ENCODE measurements around the gene NOTCH3. TPM values are rescaled to one million over a fixed set of nuclear protein-coding genes. Genes with fewer than 3 reads are reported as not detected.
A peak's percentile ranks its signal among the peaks of the same experiment; 100 is the strongest.

The NOTCH3 gene
- total and polyA plus RNA-seq, 2 of the 8 experiments (the other 6 are each of a cell fraction or from before 2014, with no cell fraction given): 37.5 to 107 TPM

GRCh38 chr19:15154002-15154612 is 46.7 kb downstream of the NOTCH3 start:
- H2BK15ac ChIP-seq (ENCODE audit: low read length): no peak overlapping the region
- H3K79me2 ChIP-seq (ENCODE audit: control insufficient read depth in 1 of 2, insufficient read depth in 2 of 2, low read length in 2 of 2): no peaks in the 10 kb centered on the region
- ChIA-PET POLR2A (ENCODE audit: partially characterized antibody) (interaction anchor here (0.6 to 5.0 kb wide), 6 partner anchors 12 to 377 kb away, joined by 3 to 19 read pairs (median 4); a partner anchor contains a TSS), CTCF (ENCODE audit: partially characterized antibody) (interaction anchor here (0.6 to 7.6 kb wide), 59 partner anchors 9 to 1575 kb away, joined by 3 to 120 read pairs (median 4); partner anchors contain the start of genes ADGRE2, AKAP8L, CASP14 and EPHX3)
- no peak overlapping the region for H3K9ac ChIP-seq (replicated peaks in 1 of 4; ENCODE audit: extremely low read depth in 1 of 4, low read depth in 3 of 4, low read length in 3 of 4)
- DNase-seq (ENCODE audit: low read depth in 1 of 2, low spot score in 2 of 2) (peak in 1 of 2 experiments; percentile 84), FAIRE-seq (peak; percentile 92)
- no peak overlapping the region for H3K23ac ChIP-seq (ENCODE audit: insufficient read length)
- no peaks in the 10 kb centered on the region; a peak in 1 of 7 replicates for H3K4me1 ChIP-seq (replicated peaks in 1 of 4; ENCODE audit: control insufficient read depth in 3 of 4, insufficient read depth in 4 of 4, low read length in 3 of 4)
- no peak overlapping the region for H2BK20ac ChIP-seq (ENCODE audit: low read length)
- H3K23me2 ChIP-seq (ENCODE audit: low read depth, low read length): no peaks in the 10 kb centered on the region; the same call in 1 of the 2 replicates
- peaks cover 0 to 6% (median 0%) of the 10 kb centered on the region in 4 experiments; a peak in 3 of 8 replicates for H3K36me3 ChIP-seq (ENCODE audit: control insufficient read depth in 2 of 4, insufficient read depth in 4 of 4, low read length in 3 of 4)
- WGBS, 2 experiments (ENCODE audit: extremely low coverage in 1 of 2, insufficient coverage in 1 of 2, insufficient read length in 1 of 2, insufficient replicate concordance in 2 of 2, low coverage in 1 of 2, low lambda C conversion rate in 2 of 2, missing lambda C conversion rate in 1 of 2): 82% methylated on average over 3 of the region's 3 CpGs; no CpG with 5 or more reads in 1 of the 2 experiments
- no peak overlapping the region for H3K14ac ChIP-seq (ENCODE audit: insufficient read length)
- no peak overlapping the region for H2BK5ac ChIP-seq (ENCODE audit: low read depth, low read length)
- H2AFZ ChIP-seq (ENCODE audit: low read length): no peak overlapping the region
- H3K27ac ChIP-seq (ENCODE audit: low read depth, low read length): no peak overlapping the region
- no peak overlapping the region for H3K4ac ChIP-seq (replicated peaks; ENCODE audit: insufficient read length, low read depth, low read length)
- H3K18ac ChIP-seq (ENCODE audit: extremely low read depth, low read length): no peak overlapping the region
- no peak overlapping the region for H2AK5ac ChIP-seq (ENCODE audit: low read depth, low read length)
- no peaks in the 10 kb centered on the region for H3K27me3 ChIP-seq (replicated peaks in 1 of 4; ENCODE audit: control insufficient read depth in 3 of 4, extremely low read depth in 1 of 4, insufficient read depth in 3 of 4, low read length in 3 of 4)
- H4K91ac ChIP-seq (replicated peaks; ENCODE audit: insufficient read length, low read length): no peak overlapping the region
- H3K4me2 ChIP-seq (ENCODE audit: insufficient read depth in 1 of 2, low read depth in 2 of 2, low read length in 2 of 2): no peak overlapping the region
- no peak overlapping the region for H3K4me3 ChIP-seq (ENCODE audit: extremely low read depth in 1 of 4, insufficient read depth in 2 of 4, low read depth in 3 of 4, low read length in 4 of 4)
- no peak overlapping the region for H4K8ac ChIP-seq (ENCODE audit: extremely low read depth, insufficient read depth, low read length)
- no peak overlapping the region for H4K5ac ChIP-seq (ENCODE audit: insufficient read length, low read depth, low read length)
- TF ChIP-seq NRF1 (IDR thresholded peaks at IDR 0.05; ENCODE audit: low read depth, low read length): no peak
- no peak for TF ChIP-seq USF2 (IDR thresholded peaks at IDR 0.05; ENCODE audit: low read length)
- TF ChIP-seq CBX8 (IDR thresholded peaks at IDR 0.05; ENCODE audit: borderline replicate concordance, low read depth, low read length): no peak
- TF ChIP-seq CTCF (IDR thresholded peaks at IDR 0.05; ENCODE audit: control extremely low read depth in 1 of 3, insufficient read depth in 1 of 3, low read depth in 1 of 3, low read length in 3 of 3): peak; percentile 53 to 83 (median 63)
- TF ChIP-seq POLR2A (IDR thresholded peaks at IDR 0.05; ENCODE audit: control extremely low read depth in 1 of 2, low read depth in 2 of 2, low read length in 2 of 2): no peak
- no peak for TF ChIP-seq FOSL1 (IDR thresholded peaks at IDR 0.05; ENCODE audit: insufficient read depth, low read depth, low read length)
- TF ChIP-seq RAD21 (IDR thresholded peaks at IDR 0.05 in 1 of 2, conservative IDR thresholded peaks at IDR 0.05 in 1 of 2; ENCODE audit: low read depth in 2 of 2, low read length in 2 of 2): peak; percentile 63 to 74
- no peak for TF ChIP-seq ASH2L (IDR thresholded peaks at IDR 0.05; ENCODE audit: low read length)
- no peak for TF ChIP-seq SUZ12 (IDR thresholded peaks at IDR 0.05; ENCODE audit: low read length)
- no peak overlapping the region for H2BK120ac ChIP-seq (replicated peaks; ENCODE audit: low read depth, low read length)
- no peak overlapping the region for H3K56ac ChIP-seq (replicated peaks; ENCODE audit: insufficient read length, low read depth, low read length)
- H2BK12ac ChIP-seq (ENCODE audit: low read depth, low read length): no peak overlapping the region
- H3K9me3 ChIP-seq (ENCODE audit: insufficient read depth in 2 of 2, low read depth in 1 of 2, low read length in 1 of 2): peaks cover 1 to 7% of the 10 kb centered on the region in 2 experiments; a peak in 3 of 4 replicates
- H3K79me1 ChIP-seq (ENCODE audit: low read depth, low read length): no peaks in the 10 kb centered on the region
- no peaks in the 10 kb centered on the region for H4K20me1 ChIP-seq (replicated peaks in 1 of 2; ENCODE audit: control insufficient read depth in 1 of 2, insufficient read depth in 2 of 2, low read length in 2 of 2)

Data from H1 (cell line).